ENCODE measurements around the gene ZMIZ1.

The ZMIZ1 gene

GRCh38 chr10:79349766-79350406, 281.1 kb downstream of the ZMIZ1 start:
- H4K91ac ChIP-seq (ENCODE audit: low read depth, low read length) = no peak overlapping the region
- no peak overlapping the region for H3K23ac ChIP-seq (ENCODE audit: low read length)
- no peak for DNase-seq
- H3K79me1 ChIP-seq (ENCODE audit: low read length) = peaks cover 6% of the 10 kb centered on the region
- peaks cover 45 to 56% of the 10 kb centered on the region in 2 experiments for H3K36me3 ChIP-seq (ENCODE audit: control insufficient read depth in 1 of 2, insufficient read depth in 2 of 2, low read length in 2 of 2)
- no peak overlapping the region for H3K18ac ChIP-seq (ENCODE audit: low read length)
- H3K4me2 ChIP-seq (ENCODE audit: low read length) = no peak overlapping the region
- no peak overlapping the region for H3K4me3 ChIP-seq (ENCODE audit: low read depth, low read length)
- H3K9me3 ChIP-seq (ENCODE audit: insufficient read depth, low read depth, low read length) = peaks cover 3% of the 10 kb centered on the region
- no peak overlapping the region for H3K14ac ChIP-seq (ENCODE audit: low read length)
- no CpG with 5 or more reads among the region's 6 CpGs for WGBS (ENCODE audit: extremely low coverage, insufficient coverage, insufficient read length)
- H2BK12ac ChIP-seq (ENCODE audit: low read length) = no peak overlapping the region
- no peak overlapping the region for H3K4ac ChIP-seq (ENCODE audit: low read depth, low read length)
- H3K79me2 ChIP-seq (ENCODE audit: control insufficient read depth, insufficient read depth, low read length, poor library complexity) = peaks cover 8% of the 10 kb centered on the region
- H4K12ac ChIP-seq (ENCODE audit: low read depth, low read length) = no peak overlapping the region
- H3K27ac ChIP-seq (ENCODE audit: low read depth, low read length) = no peak overlapping the region
- no peak overlapping the region for H2BK120ac ChIP-seq (ENCODE audit: insufficient read depth, low read length, poor library complexity)
- peaks cover 12 to 14% of the 10 kb centered on the region in 2 experiments for H3K4me1 ChIP-seq (ENCODE audit: control insufficient read depth in 1 of 2, insufficient read depth in 2 of 2, low read length in 2 of 2)
- H2BK5ac ChIP-seq (ENCODE audit: low read depth, low read length, poor library complexity) = no peak overlapping the region
- H3K27me3 ChIP-seq (ENCODE audit: insufficient read depth, low read length) = no peaks in the 10 kb centered on the region
- H4K8ac ChIP-seq (ENCODE audit: low read depth, low read length) = no peak overlapping the region
- H2AK5ac ChIP-seq (ENCODE audit: low read length) = no peak overlapping the region
- no peak overlapping the region for H3K9ac ChIP-seq (ENCODE audit: low read length)
- no peak overlapping the region for H2AFZ ChIP-seq (ENCODE audit: insufficient read depth, low read length, poor library complexity)

DNA sequence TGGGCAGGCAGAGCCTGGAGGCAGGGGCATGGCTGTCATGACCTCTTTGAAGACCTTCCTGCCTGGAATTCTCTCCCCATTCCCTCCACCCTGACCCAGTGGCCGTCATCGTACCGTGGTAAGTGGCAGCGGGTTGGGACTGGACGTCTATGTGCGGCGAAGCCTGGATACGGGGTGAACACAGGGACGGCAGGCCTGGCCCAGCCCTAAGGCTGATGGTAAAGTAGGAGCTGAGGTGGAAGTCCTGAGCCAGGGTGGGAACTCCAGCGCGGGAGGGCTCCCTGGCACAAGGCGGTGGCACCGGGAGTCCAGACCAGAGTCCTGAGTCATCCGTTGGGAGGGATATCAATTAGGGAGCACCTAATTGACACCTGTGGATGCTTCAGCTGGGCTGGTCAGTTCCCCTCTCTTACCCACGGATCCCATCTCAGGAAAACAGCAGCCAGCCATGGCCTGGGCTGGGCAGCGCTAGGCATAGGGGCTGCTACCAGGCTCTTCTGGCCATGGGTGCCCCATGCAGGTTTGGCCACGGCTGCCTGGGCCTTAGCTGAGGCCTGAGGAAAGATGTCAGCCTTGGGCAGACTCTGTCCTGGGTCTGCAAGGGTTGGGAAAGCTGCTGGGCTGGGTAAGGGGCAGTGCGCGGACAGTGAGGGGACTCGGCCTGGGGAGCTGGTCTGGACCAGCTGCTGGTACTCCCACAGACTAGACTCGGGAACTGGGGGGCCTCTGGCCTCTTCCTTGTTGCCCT, 281.8 kb downstream of the ZMIZ1 start:
- Histone ChIP-seq H3K14ac (ENCODE audit: low read length) (no peak overlapping the region), H3K23ac (ENCODE audit: low read length) (no peak overlapping the region), H2BK12ac (ENCODE audit: low read length) (no peak overlapping the region), H3K79me1 (ENCODE audit: low read length) (peaks cover 6% of the 10 kb centered on the region), H3K27ac (ENCODE audit: low read depth, low read length) (no peak overlapping the region), H2AK5ac (ENCODE audit: low read length) (no peak overlapping the region), H3K36me3 (ENCODE audit: control insufficient read depth in 1 of 2, insufficient read depth in 2 of 2, low read length in 2 of 2) (peaks cover 45 to 58% of the 10 kb centered on the region in 2 experiments), H3K18ac (ENCODE audit: low read length) (no peak overlapping the region), H4K8ac (ENCODE audit: low read depth, low read length) (no peak overlapping the region), H2AFZ (ENCODE audit: insufficient read depth, low read length, poor library complexity) (no peak overlapping the region), H3K4ac (ENCODE audit: low read depth, low read length) (no peak overlapping the region), H3K9me3 (ENCODE audit: insufficient read depth, low read depth, low read length) (peaks cover 3% of the 10 kb centered on the region), H3K79me2 (ENCODE audit: control insufficient read depth, insufficient read depth, low read length, poor library complexity) (peaks cover 8% of the 10 kb centered on the region), H3K4me2 (ENCODE audit: low read length) (no peak overlapping the region), H3K4me3 (ENCODE audit: low read depth, low read length) (no peak overlapping the region), H2BK5ac (ENCODE audit: low read depth, low read length, poor library complexity) (no peak overlapping the region), H3K9ac (ENCODE audit: low read length) (no peak overlapping the region), H2BK120ac (ENCODE audit: insufficient read depth, low read length, poor library complexity) (no peak overlapping the region), H3K4me1 (ENCODE audit: control insufficient read depth in 1 of 2, insufficient read depth in 2 of 2, low read length in 2 of 2) (peaks cover 9 to 14% of the 10 kb centered on the region in 2 experiments), H4K12ac (ENCODE audit: low read depth, low read length) (no peak overlapping the region), H3K27me3 (ENCODE audit: insufficient read depth, low read length) (no peaks in the 10 kb centered on the region), H4K91ac (ENCODE audit: low read depth, low read length) (no peak overlapping the region)
- DNase-seq = no peak
- WGBS (ENCODE audit: extremely low coverage, insufficient coverage, insufficient read length) = no CpG with 5 or more reads among the region's 21 CpGs

DNA sequence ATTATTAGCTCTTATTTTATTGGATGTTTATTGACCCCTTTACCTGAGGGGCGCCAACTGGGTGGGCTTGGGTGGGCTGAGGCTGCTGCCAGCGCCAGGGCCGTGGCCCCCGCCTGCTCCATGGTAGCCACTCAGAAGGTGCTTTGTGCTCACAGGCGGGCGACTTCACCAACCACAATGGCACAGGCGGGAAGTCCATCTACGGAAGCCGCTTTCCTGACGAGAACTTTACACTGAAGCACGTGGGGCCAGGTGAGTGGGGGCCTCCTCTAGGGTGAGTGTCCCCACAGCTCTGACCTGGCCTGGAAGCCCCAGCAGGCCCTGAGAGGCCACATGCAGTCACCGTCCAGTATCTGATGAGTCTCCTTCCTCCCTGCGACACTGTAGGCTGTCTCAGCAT, 282.6 kb downstream of the ZMIZ1 start:
- Histone ChIP-seq H3K36me3 (ENCODE audit: control insufficient read depth in 1 of 2, insufficient read depth in 2 of 2, low read length in 2 of 2) (peaks cover 45 to 58% of the 10 kb centered on the region in 2 experiments), H3K4ac (ENCODE audit: low read depth, low read length) (no peak overlapping the region), H3K9me3 (ENCODE audit: insufficient read depth, low read depth, low read length) (peaks cover 3% of the 10 kb centered on the region), H2BK5ac (ENCODE audit: low read depth, low read length, poor library complexity) (no peak overlapping the region), H4K8ac (ENCODE audit: low read depth, low read length) (no peak overlapping the region), H2BK120ac (ENCODE audit: insufficient read depth, low read length, poor library complexity) (no peak overlapping the region), H3K23ac (ENCODE audit: low read length) (no peak overlapping the region), H3K14ac (ENCODE audit: low read length) (no peak overlapping the region), H2AFZ (ENCODE audit: insufficient read depth, low read length, poor library complexity) (no peak overlapping the region), H3K18ac (ENCODE audit: low read length) (no peak overlapping the region), H3K79me1 (ENCODE audit: low read length) (peaks cover 6% of the 10 kb centered on the region), H3K9ac (ENCODE audit: low read length) (no peak overlapping the region), H2AK5ac (ENCODE audit: low read length) (no peak overlapping the region), H3K4me1 (ENCODE audit: control insufficient read depth in 1 of 2, insufficient read depth in 2 of 2, low read length in 2 of 2) (peaks cover 7 to 14% of the 10 kb centered on the region in 2 experiments), H3K27ac (ENCODE audit: low read depth, low read length) (no peak overlapping the region), H3K4me2 (ENCODE audit: low read length) (no peak overlapping the region), H2BK12ac (ENCODE audit: low read length) (no peak overlapping the region), H4K12ac (ENCODE audit: low read depth, low read length) (no peak overlapping the region), H3K4me3 (ENCODE audit: low read depth, low read length) (no peak overlapping the region), H4K91ac (ENCODE audit: low read depth, low read length) (no peak overlapping the region), H3K79me2 (ENCODE audit: control insufficient read depth, insufficient read depth, low read length, poor library complexity) (peaks cover 8% of the 10 kb centered on the region), H3K27me3 (ENCODE audit: insufficient read depth, low read length) (no peaks in the 10 kb centered on the region)
- DNase-seq = no peak
- no CpG with 5 or more reads among the region's 13 CpGs for WGBS (ENCODE audit: extremely low coverage, insufficient coverage, insufficient read length)

DNA sequence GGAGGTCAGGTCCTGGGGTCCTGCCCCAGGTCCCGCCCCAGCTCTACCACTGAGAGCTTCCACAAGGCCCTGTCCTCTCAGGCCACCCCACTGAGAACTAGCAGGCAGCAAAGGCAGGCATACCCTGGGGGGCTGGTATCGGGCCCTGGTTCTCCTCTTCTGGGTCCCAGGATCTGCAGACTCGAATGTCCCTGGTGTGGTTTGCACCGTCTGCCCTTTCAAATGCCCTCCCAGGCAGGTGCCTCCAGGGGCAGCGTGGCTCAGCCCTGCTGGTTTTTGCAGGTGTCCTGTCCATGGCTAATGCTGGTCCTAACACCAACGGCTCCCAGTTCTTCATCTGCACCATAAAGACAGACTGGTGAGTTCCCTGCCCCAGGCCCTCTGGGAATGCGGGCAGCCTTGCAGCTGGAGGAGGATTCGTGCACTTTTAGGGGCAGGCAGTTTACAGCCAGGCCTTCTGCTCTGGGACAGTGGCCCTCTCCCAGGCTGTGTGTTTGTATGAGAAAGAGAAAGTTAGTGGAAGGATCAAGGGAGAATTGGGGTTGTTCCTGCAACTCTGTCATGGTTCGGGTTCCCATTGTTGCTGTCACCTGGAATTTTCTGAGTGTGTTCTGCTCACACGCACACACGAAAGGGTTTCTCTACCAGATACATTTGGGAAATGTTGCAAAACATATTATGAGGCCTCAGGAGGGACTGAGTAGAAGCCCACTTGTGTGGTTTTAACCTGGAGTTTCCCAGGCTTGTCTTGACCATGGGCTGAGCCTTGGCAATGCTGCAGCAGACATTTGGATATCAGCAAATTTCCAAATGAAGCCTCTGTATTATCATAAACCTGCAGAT, 283.5 kb downstream of the ZMIZ1 start:
- H3K27ac ChIP-seq (ENCODE audit: low read depth, low read length) = no peak overlapping the region
- H4K12ac ChIP-seq (ENCODE audit: low read depth, low read length) = no peak overlapping the region
- H3K14ac ChIP-seq (ENCODE audit: low read length) = no peak overlapping the region
- peaks cover 8% of the 10 kb centered on the region for H3K79me2 ChIP-seq (ENCODE audit: control insufficient read depth, insufficient read depth, low read length, poor library complexity)
- H3K36me3 ChIP-seq (ENCODE audit: control insufficient read depth in 1 of 2, insufficient read depth in 2 of 2, low read length in 2 of 2) = peaks cover 45 to 58% of the 10 kb centered on the region in 2 experiments
- H3K4me2 ChIP-seq (ENCODE audit: low read length) = no peak overlapping the region
- peaks cover 7 to 10% of the 10 kb centered on the region in 2 experiments for H3K4me1 ChIP-seq (ENCODE audit: control insufficient read depth in 1 of 2, insufficient read depth in 2 of 2, low read length in 2 of 2)
- no peak overlapping the region for H3K18ac ChIP-seq (ENCODE audit: low read length)
- no peak for DNase-seq
- no peaks in the 10 kb centered on the region for H3K27me3 ChIP-seq (ENCODE audit: insufficient read depth, low read length)
- no peak overlapping the region for H3K4me3 ChIP-seq (ENCODE audit: low read depth, low read length)
- no peak overlapping the region for H3K9ac ChIP-seq (ENCODE audit: low read length)
- H2BK5ac ChIP-seq (ENCODE audit: low read depth, low read length, poor library complexity) = no peak overlapping the region
- no peak overlapping the region for H2AK5ac ChIP-seq (ENCODE audit: low read length)
- H3K23ac ChIP-seq (ENCODE audit: low read length) = no peak overlapping the region
- H3K9me3 ChIP-seq (ENCODE audit: insufficient read depth, low read depth, low read length) = peaks cover 3% of the 10 kb centered on the region
- no CpG with 5 or more reads among the region's 11 CpGs for WGBS (ENCODE audit: extremely low coverage, insufficient coverage, insufficient read length)
- H2AFZ ChIP-seq (ENCODE audit: insufficient read depth, low read length, poor library complexity) = no peak overlapping the region
- no peak overlapping the region for H2BK120ac ChIP-seq (ENCODE audit: insufficient read depth, low read length, poor library complexity)
- H3K79me1 ChIP-seq (ENCODE audit: low read length) = peaks cover 6% of the 10 kb centered on the region
- H2BK12ac ChIP-seq (ENCODE audit: low read length) = no peak overlapping the region
- no peak overlapping the region for H4K8ac ChIP-seq (ENCODE audit: low read depth, low read length)
- H4K91ac ChIP-seq (ENCODE audit: low read depth, low read length) = no peak overlapping the region
- no peak overlapping the region for H3K4ac ChIP-seq (ENCODE audit: low read depth, low read length)

Data from trophoblast cell (in vitro differentiated cells and primary cell).